ENCODE results near the gene CYS1.

- no peak for TF ChIP-seq CTCF (IDR thresholded peaks at IDR 0.05; ENCODE audit: low read depth, low read length, missing input control)
- TF ChIP-seq, protein P1, sequence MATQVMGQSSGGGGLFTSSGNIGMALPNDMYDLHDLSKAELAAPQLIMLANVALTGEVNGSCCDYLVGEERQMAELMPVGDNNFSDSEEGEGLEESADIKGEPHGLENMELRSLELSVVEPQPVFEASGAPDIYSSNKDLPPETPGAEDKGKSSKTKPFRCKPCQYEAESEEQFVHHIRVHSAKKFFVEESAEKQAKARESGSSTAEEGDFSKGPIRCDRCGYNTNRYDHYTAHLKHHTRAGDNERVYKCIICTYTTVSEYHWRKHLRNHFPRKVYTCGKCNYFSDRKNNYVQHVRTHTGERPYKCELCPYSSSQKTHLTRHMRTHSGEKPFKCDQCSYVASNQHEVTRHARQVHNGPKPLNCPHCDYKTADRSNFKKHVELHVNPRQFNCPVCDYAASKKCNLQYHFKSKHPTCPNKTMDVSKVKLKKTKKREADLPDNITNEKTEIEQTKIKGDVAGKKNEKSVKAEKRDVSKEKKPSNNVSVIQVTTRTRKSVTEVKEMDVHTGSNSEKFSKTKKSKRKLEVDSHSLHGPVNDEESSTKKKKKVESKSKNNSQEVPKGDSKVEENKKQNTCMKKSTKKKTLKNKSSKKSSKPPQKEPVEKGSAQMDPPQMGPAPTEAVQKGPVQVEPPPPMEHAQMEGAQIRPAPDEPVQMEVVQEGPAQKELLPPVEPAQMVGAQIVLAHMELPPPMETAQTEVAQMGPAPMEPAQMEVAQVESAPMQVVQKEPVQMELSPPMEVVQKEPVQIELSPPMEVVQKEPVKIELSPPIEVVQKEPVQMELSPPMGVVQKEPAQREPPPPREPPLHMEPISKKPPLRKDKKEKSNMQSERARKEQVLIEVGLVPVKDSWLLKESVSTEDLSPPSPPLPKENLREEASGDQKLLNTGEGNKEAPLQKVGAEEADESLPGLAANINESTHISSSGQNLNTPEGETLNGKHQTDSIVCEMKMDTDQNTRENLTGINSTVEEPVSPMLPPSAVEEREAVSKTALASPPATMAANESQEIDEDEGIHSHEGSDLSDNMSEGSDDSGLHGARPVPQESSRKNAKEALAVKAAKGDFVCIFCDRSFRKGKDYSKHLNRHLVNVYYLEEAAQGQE (IDR thresholded peaks at IDR 0.05): no peak
- no peak for TF ChIP-seq JUND (IDR thresholded peaks at IDR 0.05)
- TF ChIP-seq YY1 (IDR thresholded peaks at IDR 0.05): no peak
- TF ChIP-seq GABPA (IDR thresholded peaks at IDR 0.05 in 1 of 2, conservative IDR thresholded peaks at IDR 0.05 in 1 of 2): no peak
- no peak for TF ChIP-seq RAD21 (IDR thresholded peaks at IDR 0.05)
- TF ChIP-seq, protein P2, sequence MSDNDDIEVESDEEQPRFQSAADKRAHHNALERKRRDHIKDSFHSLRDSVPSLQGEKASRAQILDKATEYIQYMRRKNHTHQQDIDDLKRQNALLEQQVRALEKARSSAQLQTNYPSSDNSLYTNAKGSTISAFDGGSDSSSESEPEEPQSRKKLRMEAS (IDR thresholded peaks at IDR 0.05): no peak
Observed at GRCh38 chr2:10080536-10081304, 509 bp upstream of the CYS1 start.

All from liver (tissue), 3 donors.